Body of pancreas (tissue), 4 donors: ENCODE measurements around the gene GPR161.

ENCODE experiments used
- POLR2A ChIP-seq, 3 donors: fragments of 450-650 bp; IDR thresholded peaks; one replicate each; pipeline ENCODE4 v1.6.1; 2016; ENCODE audit warnings: antibody characterized with exemption in 3 of 3, mild to moderate bottlenecking in 2 of 3
- TF ChIP-seq, protein P1 (sequence below), 7 experiments: fragments of 450-650 bp in 4 of 7; fragments of 200-600 bp in 3 of 7; sonication (generic) in 3 of 7; IDR thresholded peaks; one replicate each; pipeline ENCODE4 v1.5.1; 2016 to 2019; ENCODE audit warnings: antibody characterized with exemption in 7 of 7

DNA sequence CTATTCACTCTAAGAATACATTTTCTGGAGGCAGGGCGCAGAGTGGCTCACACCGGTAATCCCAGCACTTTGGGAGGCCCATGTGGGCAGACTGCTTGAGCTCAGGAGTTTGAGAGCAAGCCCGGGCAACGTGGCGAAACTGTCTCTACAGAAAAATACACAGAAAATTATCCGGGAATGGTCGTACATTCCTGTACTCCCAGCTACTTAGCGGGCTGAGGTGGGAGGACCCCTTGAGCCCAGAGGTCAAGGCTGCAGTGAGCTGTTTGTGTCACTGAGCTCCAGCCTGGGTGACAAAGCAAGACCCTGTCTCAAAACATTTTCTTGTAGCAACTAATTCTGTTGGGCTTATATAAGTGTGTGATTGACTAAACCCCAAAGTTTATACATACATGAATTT, 30.5 kb downstream of the GPR161 start:
- TF ChIP-seq, protein P1, sequence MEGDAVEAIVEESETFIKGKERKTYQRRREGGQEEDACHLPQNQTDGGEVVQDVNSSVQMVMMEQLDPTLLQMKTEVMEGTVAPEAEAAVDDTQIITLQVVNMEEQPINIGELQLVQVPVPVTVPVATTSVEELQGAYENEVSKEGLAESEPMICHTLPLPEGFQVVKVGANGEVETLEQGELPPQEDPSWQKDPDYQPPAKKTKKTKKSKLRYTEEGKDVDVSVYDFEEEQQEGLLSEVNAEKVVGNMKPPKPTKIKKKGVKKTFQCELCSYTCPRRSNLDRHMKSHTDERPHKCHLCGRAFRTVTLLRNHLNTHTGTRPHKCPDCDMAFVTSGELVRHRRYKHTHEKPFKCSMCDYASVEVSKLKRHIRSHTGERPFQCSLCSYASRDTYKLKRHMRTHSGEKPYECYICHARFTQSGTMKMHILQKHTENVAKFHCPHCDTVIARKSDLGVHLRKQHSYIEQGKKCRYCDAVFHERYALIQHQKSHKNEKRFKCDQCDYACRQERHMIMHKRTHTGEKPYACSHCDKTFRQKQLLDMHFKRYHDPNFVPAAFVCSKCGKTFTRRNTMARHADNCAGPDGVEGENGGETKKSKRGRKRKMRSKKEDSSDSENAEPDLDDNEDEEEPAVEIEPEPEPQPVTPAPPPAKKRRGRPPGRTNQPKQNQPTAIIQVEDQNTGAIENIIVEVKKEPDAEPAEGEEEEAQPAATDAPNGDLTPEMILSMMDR (IDR thresholded peaks at IDR 0.05) = no peak
- TF ChIP-seq POLR2A (IDR thresholded peaks at IDR 0.05) = no peak
